Measurements from ENCODE around the gene A4GALT. TPM values are rescaled to one million over a fixed set of nuclear protein-coding genes. Genes with fewer than 3 reads are reported as not detected.
A peak's percentile ranks its signal among the peaks of the same experiment; 100 is the strongest.
"Not testable (repeated sequence)": the region's sequence is repeated elsewhere in the genome, so short reads cannot be mapped to it uniquely, and the experiment has no call there.

Gene A4GALT
- total RNA-seq, 1 experiment from 2014 or later: 12.3 TPM

DNA sequence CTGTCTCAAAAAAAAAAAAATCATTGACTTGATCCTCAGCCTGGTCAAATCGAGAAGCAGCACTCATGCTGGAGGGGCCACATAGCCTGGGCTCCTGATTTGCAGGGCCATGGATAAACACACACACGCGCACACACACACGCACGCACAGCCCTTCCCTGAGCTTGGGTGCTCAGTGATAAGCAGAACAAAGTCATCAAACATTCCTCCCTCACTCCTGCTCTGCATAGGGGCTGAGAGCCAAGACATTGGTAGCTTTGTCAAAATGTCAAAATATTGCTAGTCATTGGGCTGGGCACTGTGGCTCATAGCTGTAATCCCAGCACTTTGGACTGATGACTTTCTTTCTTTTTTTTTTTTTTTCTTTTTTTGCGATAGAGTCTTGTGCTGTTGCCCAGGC, 34.0 kb upstream of the A4GALT start:
- no peak for DNase-seq (ENCODE audit: low read depth in 1 of 2, low spot score in 2 of 2)
- H3K27me3 ChIP-seq (replicated peaks): no peaks in the 10 kb centered on the region
- H3K9me3 ChIP-seq (replicated peaks): no peaks in the 10 kb centered on the region; the same call in 1 of the 2 replicates
- H3K27ac ChIP-seq: no peak overlapping the region
- no peaks in the 10 kb centered on the region for H3K36me3 ChIP-seq
- H3K4me3 ChIP-seq: no peak overlapping the region
- H3K4me1 ChIP-seq (replicated peaks): peaks cover 61% of the 10 kb centered on the region

GRCh38 chr22:42752912-42753311, 32.2 kb upstream of the A4GALT start:
- DNase-seq (ENCODE audit: low read depth in 1 of 2, low spot score in 2 of 2): no peak
- H3K9me3 ChIP-seq (replicated peaks): no peaks in the 10 kb centered on the region; the same call in 1 of the 2 replicates
- no peaks in the 10 kb centered on the region for H3K36me3 ChIP-seq
- peaks cover 67% of the 10 kb centered on the region for H3K4me1 ChIP-seq (replicated peaks)
- H3K4me3 ChIP-seq: no peak overlapping the region
- H3K27ac ChIP-seq: no peak overlapping the region
- no peaks in the 10 kb centered on the region for H3K27me3 ChIP-seq (replicated peaks)

GRCh38 chr22:42752230-42752746, 31.6 kb upstream of the A4GALT start:
- Histone ChIP-seq H3K36me3 (no peaks in the 10 kb centered on the region), H3K4me3 (no peak overlapping the region), H3K27ac (no peak overlapping the region), H3K4me1 (replicated peaks) (peaks cover 73% of the 10 kb centered on the region), H3K9me3 (replicated peaks) (no peaks in the 10 kb centered on the region; the same call in 1 of the 2 replicates), H3K27me3 (replicated peaks) (no peaks in the 10 kb centered on the region)
- DNase-seq (ENCODE audit: low read depth in 1 of 2, low spot score in 2 of 2): no peak

DNA sequence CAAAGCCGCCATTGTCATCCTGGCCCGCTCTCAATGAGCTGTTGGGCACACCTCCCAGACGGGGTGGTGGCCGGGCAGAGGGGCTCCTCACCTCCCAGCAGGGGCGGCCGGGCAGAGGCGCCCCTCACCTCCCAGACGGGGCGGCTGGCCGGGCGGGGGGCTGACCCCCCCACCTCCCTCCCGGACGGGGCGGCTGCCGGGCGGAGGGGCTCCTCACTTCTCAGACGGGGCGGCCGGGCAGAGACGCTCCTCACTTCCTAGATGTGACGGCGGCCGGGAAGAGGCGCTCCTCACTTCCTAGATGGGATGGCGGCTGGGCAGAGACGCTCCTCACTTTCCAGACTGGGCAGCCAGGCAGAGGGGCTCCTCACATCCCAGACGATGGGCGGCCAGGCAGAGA, 29.8 kb upstream of the A4GALT start:
- not testable (repeated sequence) for H3K36me3 ChIP-seq; H3K27ac ChIP-seq; DNase-seq (ENCODE audit: low read depth in 1 of 2, low spot score in 2 of 2)

DNA sequence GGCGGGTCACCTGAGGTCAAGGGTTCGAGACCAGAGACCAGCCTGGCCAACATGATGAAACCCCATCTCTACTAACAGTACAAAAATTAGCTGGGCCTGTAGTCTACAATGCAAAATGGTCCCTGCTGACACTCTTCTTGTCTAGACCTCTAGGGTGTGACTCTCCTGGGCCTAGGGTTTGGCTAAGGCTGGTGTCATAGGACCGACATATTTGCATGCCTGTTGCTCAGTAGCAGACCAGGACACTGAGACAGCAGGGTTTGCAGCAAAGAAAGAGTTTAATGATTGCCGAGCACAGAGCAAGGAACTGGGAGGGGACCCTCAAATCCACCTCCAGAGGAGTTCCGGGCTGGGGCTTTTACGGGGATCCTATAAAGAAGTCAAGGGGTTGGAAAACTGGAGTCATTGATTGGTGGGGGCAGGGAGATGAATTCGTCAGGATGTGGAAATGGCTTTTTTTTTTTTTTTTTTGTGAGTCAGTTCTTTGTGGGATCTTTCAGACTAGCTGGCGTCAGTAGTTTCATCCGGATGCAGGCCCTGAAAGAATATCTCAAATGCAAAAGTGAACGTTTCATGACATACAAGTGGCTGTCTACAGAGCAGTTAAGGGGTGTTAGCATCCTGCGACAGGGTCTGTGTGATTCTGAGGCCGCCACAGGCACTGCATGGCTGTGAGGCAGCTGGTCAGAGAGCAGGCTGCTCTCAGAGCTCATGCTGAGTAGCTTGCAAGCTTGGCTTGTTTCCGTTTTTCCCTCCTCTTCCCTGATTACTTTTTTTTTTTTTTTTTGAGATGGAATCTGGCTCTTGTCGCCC, 27.2 kb upstream of the A4GALT start:
- no peaks in the 10 kb centered on the region; the same call in 1 of the 2 replicates for H3K9me3 ChIP-seq (replicated peaks)
- H3K36me3 ChIP-seq: no peaks in the 10 kb centered on the region; the same call in 1 of the 2 replicates
- peak overlapping the region; percentile 92 for H3K27ac ChIP-seq
- H3K4me3 ChIP-seq: no peak overlapping the region
- no peaks in the 10 kb centered on the region for H3K27me3 ChIP-seq (replicated peaks)
- H3K4me1 ChIP-seq (replicated peaks): peaks cover 84% of the 10 kb centered on the region
- peak; percentile 74 to 92 for DNase-seq (ENCODE audit: low read depth in 1 of 2, low spot score in 2 of 2)

More for the DNA sequence above, 29.8 kb upstream of the A4GALT start:
- H3K4me1 ChIP-seq (replicated peaks): peaks cover 78% of the 10 kb centered on the region
- not testable (repeated sequence) for H3K9me3 ChIP-seq (replicated peaks); H3K27me3 ChIP-seq (replicated peaks); H3K4me3 ChIP-seq

GRCh38 chr22:42745118-42745517, 24.4 kb upstream of the A4GALT start:
- DNase-seq (ENCODE audit: low read depth in 1 of 2, low spot score in 2 of 2): peak; percentile 82 to 83
- peaks cover 74% of the 10 kb centered on the region for H3K4me1 ChIP-seq (replicated peaks)
- no peaks in the 10 kb centered on the region; the same call in 1 of the 2 replicates for H3K36me3 ChIP-seq
- peak overlapping the region; percentile 89 for H3K27ac ChIP-seq
- no peaks in the 10 kb centered on the region for H3K27me3 ChIP-seq (replicated peaks)
- no peaks in the 10 kb centered on the region for H3K9me3 ChIP-seq (replicated peaks)
- H3K4me3 ChIP-seq: no peak overlapping the region

- Histone ChIP-seq H3K4me3 (no peak overlapping the region), H3K9me3 (replicated peaks) (no peaks in the 10 kb centered on the region), H3K27ac (peak overlapping the region; percentile 89), H3K4me1 (replicated peaks) (peaks cover 64% of the 10 kb centered on the region), H3K27me3 (replicated peaks) (no peaks in the 10 kb centered on the region), H3K36me3 (no peaks in the 10 kb centered on the region; the same call in 1 of the 2 replicates)
- DNase-seq (ENCODE audit: low read depth in 1 of 2, low spot score in 2 of 2): peak; percentile 91 to 95
These were observed 22.9 kb upstream of the A4GALT start for GRCh38 chr22:42743501-42743991.

DNA sequence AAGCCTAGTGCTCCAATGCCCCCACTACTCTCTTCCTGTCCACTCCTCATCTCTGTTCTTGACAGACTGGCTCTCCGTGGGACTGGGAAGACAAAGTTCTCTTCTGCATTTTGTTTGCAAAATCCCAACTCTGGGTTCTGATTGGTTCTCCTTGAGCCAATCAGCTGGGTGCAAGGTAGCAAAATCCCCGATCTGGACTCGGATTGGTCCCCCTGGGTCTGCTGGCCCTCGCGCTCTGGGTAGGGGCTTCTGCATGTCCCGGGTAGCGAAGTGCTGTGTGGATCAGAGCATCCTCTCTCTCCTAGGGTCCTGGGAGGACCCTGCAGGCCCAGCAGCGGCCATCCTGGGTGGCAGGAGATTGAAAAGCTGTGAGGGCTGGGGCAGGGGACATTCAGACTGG, 22.3 kb upstream of the A4GALT start:
- no peaks in the 10 kb centered on the region for H3K9me3 ChIP-seq (replicated peaks)
- H3K36me3 ChIP-seq: no peaks in the 10 kb centered on the region; the same call in 1 of the 2 replicates
- DNase-seq (ENCODE audit: low read depth in 1 of 2, low spot score in 2 of 2): no peak
- H3K4me3 ChIP-seq: no peak overlapping the region
- H3K4me1 ChIP-seq (replicated peaks): peaks cover 61% of the 10 kb centered on the region
- H3K27me3 ChIP-seq (replicated peaks): no peaks in the 10 kb centered on the region
- H3K27ac ChIP-seq: peak overlapping the region; percentile 89

DNA sequence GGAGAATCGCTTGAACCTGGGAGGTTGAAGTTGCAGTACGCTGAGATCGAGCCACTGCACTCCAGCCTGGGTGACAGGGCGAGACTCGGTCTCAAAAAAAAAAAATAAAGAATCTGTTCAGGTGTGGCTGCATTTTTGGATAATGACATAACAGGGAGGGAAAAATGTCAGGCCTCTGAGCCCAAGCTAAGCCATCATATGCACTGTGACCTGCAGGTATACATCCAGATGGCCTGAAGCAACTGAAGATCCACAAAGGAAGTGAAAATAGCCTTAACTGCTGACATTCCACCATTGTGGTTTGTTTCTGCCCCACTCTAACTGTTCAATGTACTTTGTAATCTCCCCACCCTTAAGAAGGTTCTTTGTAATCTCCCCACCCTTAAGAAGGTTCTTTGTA, 19.6 kb upstream of the A4GALT start:
- H3K9me3 ChIP-seq (replicated peaks); DNase-seq (ENCODE audit: low read depth in 1 of 2, low spot score in 2 of 2); H3K36me3 ChIP-seq; H3K27me3 ChIP-seq (replicated peaks); H3K4me3 ChIP-seq; H3K27ac ChIP-seq: not testable (repeated sequence)
- peaks cover 35% of the 10 kb centered on the region for H3K4me1 ChIP-seq (replicated peaks)

GRCh38 chr22:42734406-42734805, 13.7 kb upstream of the A4GALT start:
- no peak for DNase-seq (ENCODE audit: low read depth in 1 of 2, low spot score in 2 of 2)
- Histone ChIP-seq H3K27ac (no peak overlapping the region), H3K36me3 (no peaks in the 10 kb centered on the region), H3K4me1 (replicated peaks) (peaks cover 36% of the 10 kb centered on the region), H3K4me3 (no peak overlapping the region), H3K9me3 (replicated peaks) (no peaks in the 10 kb centered on the region), H3K27me3 (replicated peaks) (no peaks in the 10 kb centered on the region)

DNA sequence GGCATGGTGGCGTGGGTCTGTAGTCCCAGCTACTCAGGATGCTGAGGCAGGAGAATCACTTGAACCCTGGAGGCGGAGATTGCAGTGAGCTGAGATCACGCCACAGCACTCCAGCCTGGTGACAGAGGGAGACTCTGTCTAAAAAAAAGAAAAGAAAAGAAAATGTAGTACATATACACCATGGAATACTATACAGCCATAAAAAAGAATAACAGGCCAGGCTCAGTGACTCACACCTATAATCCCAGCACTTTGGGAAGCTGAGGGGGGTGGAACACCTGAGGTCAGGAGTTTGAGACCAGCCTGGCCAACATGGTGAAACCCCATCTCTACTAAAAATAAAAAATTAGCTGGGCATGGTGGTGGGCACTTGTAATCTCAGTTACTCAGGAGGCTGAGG, 12.7 kb upstream of the A4GALT start:
- not testable (repeated sequence) for H3K27ac ChIP-seq; H3K27me3 ChIP-seq (replicated peaks); H3K4me3 ChIP-seq; H3K36me3 ChIP-seq; H3K9me3 ChIP-seq (replicated peaks); DNase-seq (ENCODE audit: low read depth in 1 of 2, low spot score in 2 of 2)
- peaks cover 36% of the 10 kb centered on the region for H3K4me1 ChIP-seq (replicated peaks)

DNA sequence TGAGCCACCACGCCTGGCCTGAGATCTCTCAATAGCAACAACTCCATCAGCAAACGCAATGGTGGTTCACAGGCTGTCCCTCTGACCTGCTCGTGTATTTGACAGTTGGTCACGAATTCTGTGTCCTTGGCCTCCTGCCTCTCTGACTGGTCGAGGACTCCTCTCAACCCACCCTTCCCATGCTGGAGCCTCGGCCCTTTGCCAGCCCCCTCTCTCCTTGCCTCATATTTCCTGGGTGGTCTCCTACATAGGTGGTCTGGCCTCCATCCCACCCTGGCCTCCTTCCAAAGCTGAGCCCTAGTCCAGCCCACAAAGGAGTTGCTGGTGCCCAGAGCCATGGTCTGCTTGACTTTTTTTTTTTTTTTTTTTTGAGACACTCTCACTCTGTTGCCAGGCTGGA, 11.4 kb upstream of the A4GALT start:
- peak; percentile 97 to 98 for DNase-seq (ENCODE audit: low read depth in 1 of 2, low spot score in 2 of 2)
- H3K9me3 ChIP-seq (replicated peaks): no peaks in the 10 kb centered on the region
- H3K4me1 ChIP-seq (replicated peaks): peaks cover 42% of the 10 kb centered on the region
- H3K27me3 ChIP-seq (replicated peaks): no peaks in the 10 kb centered on the region
- H3K27ac ChIP-seq: peak overlapping the region; percentile 37
- no peak overlapping the region for H3K4me3 ChIP-seq
- H3K36me3 ChIP-seq: no peaks in the 10 kb centered on the region

DNA sequence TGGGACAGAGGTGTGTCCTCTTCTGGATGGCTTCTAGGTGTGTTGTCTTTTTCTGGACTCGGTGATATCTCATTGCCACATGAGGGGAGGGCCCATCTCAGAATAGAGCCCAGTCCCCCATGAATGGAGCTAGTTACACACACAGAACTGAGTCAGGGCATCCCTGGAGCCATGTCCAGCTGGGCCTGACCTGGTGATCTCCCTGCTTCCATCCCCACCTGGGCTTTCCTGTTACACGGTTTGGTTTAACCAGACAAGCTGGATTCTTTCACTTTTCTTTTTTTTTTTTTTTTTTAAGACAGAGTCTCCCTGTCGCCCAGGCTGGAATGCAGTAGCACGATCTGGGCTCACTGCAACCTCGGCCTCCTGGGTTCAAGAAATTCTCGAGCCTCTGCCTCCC, 6.1 kb upstream of the A4GALT start:
- Histone ChIP-seq H3K36me3 (no peaks in the 10 kb centered on the region), H3K9me3 (replicated peaks) (no peaks in the 10 kb centered on the region), H3K4me3 (no peak overlapping the region), H3K4me1 (replicated peaks) (peaks cover 62% of the 10 kb centered on the region), H3K27me3 (replicated peaks) (no peaks in the 10 kb centered on the region), H3K27ac (no peak overlapping the region)
- DNase-seq (ENCODE audit: low read depth in 1 of 2, low spot score in 2 of 2): no peak

- Histone ChIP-seq H3K36me3 (no peaks in the 10 kb centered on the region), H3K9me3 (replicated peaks) (no peaks in the 10 kb centered on the region), H3K4me3 (no peak overlapping the region), H3K27me3 (replicated peaks) (no peaks in the 10 kb centered on the region), H3K4me1 (replicated peaks) (peaks cover 59% of the 10 kb centered on the region), H3K27ac (no peak overlapping the region)
- DNase-seq (ENCODE audit: low read depth in 1 of 2, low spot score in 2 of 2): no peak
These were observed 5.1 kb upstream of the A4GALT start for GRCh38 chr22:42725606-42726355.
